IMR-90 (cell line): ENCODE data around the gene TTC28. TPM values are rescaled to one million over a fixed set of nuclear protein-coding genes. Genes with fewer than 3 reads are reported as not detected.

ENCODE experiments used
- ATAC-seq: fragments of 200-7000 bp; cut with Tn5 transposase; 2 replicates; pipeline ENCODE4 v1.9.1; 2020; ENCODE audit warnings: low read depth, mild to moderate bottlenecking, moderate library complexity
- BruUV-seq: library from RNA; stranded (reverse); fragments of 400-500 nt; replicated peaks from 2 replicates; lab custom pipeline; 2021; lab: Mats Ljungman, UMichigan
- CTCF ChIA-PET: fragments of 300-600 bp; formaldehyde crosslinking; extraction: SDS; loops from one replicate; lab custom pipeline; 2021; ENCODE audit warnings: antibody characterized with exemption; lab: Yijun Ruan, JAX
- POLR2A ChIA-PET: fragments of 300-600 bp; sonication (Branson Sonifier 250); formaldehyde crosslinking; loops from one replicate; lab custom pipeline; 2022; ENCODE audit warnings: antibody characterized with exemption; ENCODE audit not compliant: unreplicated experiment; lab: Charles Lee
- DNase-seq: peaks from one replicate; pipeline ENCODE4 v3.0.0; 2013
- H2AFZ ChIP-seq: replicated peaks from 2 replicates; pipeline ENCODE3; 2013; ENCODE audit warnings: low read length, mild to moderate bottlenecking; ENCODE audit not compliant: poor library complexity
- H2AK5ac ChIP-seq: 2 replicates; pipeline ENCODE4 v1.6.1; 2013; ENCODE audit warnings: low read depth, low read length, inconsistent platforms
- H2AK9ac ChIP-seq: replicated peaks from 2 replicates; pipeline ENCODE3; 2013; ENCODE audit warnings: mild to moderate bottlenecking, low read depth, low read length, moderate library complexity; ENCODE audit not compliant: poor library complexity
- H2BK120ac ChIP-seq: 2 replicates; pipeline ENCODE4 v1.6.1; 2013; ENCODE audit warnings: low read depth, low read length, inconsistent platforms
- H2BK15ac ChIP-seq: 3 replicates; pipeline ENCODE4 v1.6.1; 2013; ENCODE audit warnings: low read depth, low read length, inconsistent platforms
- H2BK20ac ChIP-seq: 2 replicates; pipeline ENCODE4 v1.6.1; 2013; ENCODE audit warnings: low read depth, mild to moderate bottlenecking, inconsistent platforms, low read length, moderate library complexity
- H2BK5ac ChIP-seq: 2 replicates; pipeline ENCODE4 v1.6.1; 2013; ENCODE audit warnings: mild to moderate bottlenecking, low read depth, low read length, inconsistent platforms; ENCODE audit not compliant: poor library complexity, severe bottlenecking
- H3K14ac ChIP-seq: replicated peaks from 2 replicates; pipeline ENCODE4 v1.6.1; 2013; ENCODE audit warnings: low read depth, low read length, inconsistent platforms
- H3K18ac ChIP-seq: 2 replicates; pipeline ENCODE4 v1.6.1; 2013; ENCODE audit warnings: low read depth, low read length, control low read depth
- H3K23ac ChIP-seq: 2 replicates; pipeline ENCODE4 v1.6.1; 2013; ENCODE audit warnings: low read depth, low read length, inconsistent platforms
- H3K27ac ChIP-seq: 2 replicates; pipeline ENCODE4 v1.5.1; 2013; ENCODE audit warnings: mild to moderate bottlenecking, control low read depth, low read length; ENCODE audit not compliant: insufficient read depth
- H3K27me3 ChIP-seq: 2 replicates; pipeline ENCODE4 v1.6.1; 2013; ENCODE audit warnings: low read length; ENCODE audit not compliant: control insufficient read depth, insufficient read depth
- H3K36me3 ChIP-seq: 2 replicates; pipeline ENCODE4 v1.6.1; 2013; ENCODE audit warnings: low read length, mixed read lengths; ENCODE audit not compliant: control insufficient read depth, insufficient read depth
- H3K4ac ChIP-seq: 2 replicates; pipeline ENCODE4 v1.6.1; 2013; ENCODE audit warnings: low read depth, low read length, inconsistent platforms
- H3K4me1 ChIP-seq: 2 replicates; pipeline ENCODE4 v1.6.1; 2013; ENCODE audit warnings: low read length, mixed read lengths; ENCODE audit not compliant: control insufficient read depth, insufficient read depth
- H3K4me2 ChIP-seq: 2 replicates; pipeline ENCODE4 v1.6.1; 2013; ENCODE audit warnings: low read depth, mild to moderate bottlenecking, control low read depth, low read length, moderate library complexity
- H3K4me3 ChIP-seq: 2 replicates; pipeline ENCODE4 v1.5.1; 2013; ENCODE audit warnings: low read depth, mild to moderate bottlenecking, control low read depth, low read length, moderate library complexity; ENCODE audit not compliant: insufficient read depth
- H3K56ac ChIP-seq: 2 replicates; pipeline ENCODE4 v1.6.1; 2013; ENCODE audit warnings: low read length, inconsistent platforms; ENCODE audit not compliant: insufficient read depth; ENCODE audit errors: extremely low read depth
- H3K79me1 ChIP-seq, 2 experiments: 2 replicates each; pipeline ENCODE4 v1.6.1; 2013; ENCODE audit warnings: low read length in 2 of 2, inconsistent platforms in 1 of 2, low read depth in 1 of 2
- H3K9ac ChIP-seq: 2 replicates; pipeline ENCODE4 v1.6.1; 2013; ENCODE audit warnings: low read depth, low read length, control low read depth
- H3K9me1 ChIP-seq: 2 replicates; pipeline ENCODE4 v1.6.1; 2013; ENCODE audit warnings: low read length, inconsistent platforms; ENCODE audit not compliant: insufficient read depth
- H3K9me3 ChIP-seq: 2 replicates; pipeline ENCODE4 v1.6.1; 2013; ENCODE audit warnings: low read length; ENCODE audit not compliant: control insufficient read depth, insufficient read depth
- H4K20me1 ChIP-seq: 2 replicates; pipeline ENCODE4 v1.6.1; 2013; ENCODE audit warnings: low read length, inconsistent platforms; ENCODE audit not compliant: insufficient read depth
- H4K5ac ChIP-seq: 2 replicates; pipeline ENCODE4 v1.6.1; 2013; ENCODE audit warnings: mild to moderate bottlenecking, low read depth, low read length, control low read depth
- H4K8ac ChIP-seq, 2 experiments: 2 replicates each; pipeline ENCODE4 v1.6.1; 2013; ENCODE audit warnings: low read depth in 2 of 2, low read length in 2 of 2, control low read depth in 1 of 2, inconsistent platforms in 1 of 2
- H4K91ac ChIP-seq: 2 replicates; pipeline ENCODE4 v1.6.1; 2013; ENCODE audit warnings: low read depth, low read length, inconsistent platforms; ENCODE audit not compliant: insufficient read depth
- BHLHE40 ChIP-seq: fragments of 150-350 bp; IDR thresholded peaks from 2 replicates; pipeline ENCODE4 v1.6.1; 2016; ENCODE audit warnings: mild to moderate bottlenecking, low read depth, low read length
- CEBPB ChIP-seq: IDR thresholded peaks from 2 replicates; pipeline ENCODE4 v1.6.1; 2012; ENCODE audit warnings: low read depth, low read length, improper control_type of control experiment
- ELK1 ChIP-seq: fragments of 150-350 bp; IDR thresholded peaks from 2 replicates; pipeline ENCODE4 v1.6.1; 2016; ENCODE audit warnings: low read depth, mild to moderate bottlenecking, low read length, moderate library complexity, borderline replicate concordance
- FOS ChIP-seq: fragments of 150-350 bp; IDR thresholded peaks from 2 replicates; pipeline ENCODE4 v1.6.1; 2016; ENCODE audit warnings: low read depth, low read length
- MAFK ChIP-seq: IDR thresholded peaks from 2 replicates; pipeline ENCODE4 v1.6.1; 2012; ENCODE audit warnings: low read depth, low read length, improper control_type of control experiment
- MAZ ChIP-seq: IDR thresholded peaks from 2 replicates; pipeline ENCODE4 v1.6.1; 2012; ENCODE audit warnings: low read depth, mild to moderate bottlenecking, low read length, improper control_type of control experiment, moderate library complexity, borderline replicate concordance
- MXI1 ChIP-seq: IDR thresholded peaks from 2 replicates; pipeline ENCODE4 v1.6.1; 2012; ENCODE audit warnings: low read depth, mild to moderate bottlenecking, low read length, moderate library complexity, borderline replicate concordance
- POLR2A ChIP-seq: IDR thresholded peaks from 2 replicates; pipeline ENCODE4 v1.6.1; 2012; ENCODE audit warnings: mild to moderate bottlenecking, low read depth, low read length
- RAD21 ChIP-seq: IDR thresholded peaks from 2 replicates; pipeline ENCODE4 v1.6.1; 2012; ENCODE audit warnings: low read length, improper control_type of control experiment
- RCOR1 ChIP-seq: IDR thresholded peaks from 2 replicates; pipeline ENCODE4 v1.6.1; 2012; ENCODE audit warnings: mild to moderate bottlenecking, low read length, improper control_type of control experiment; ENCODE audit not compliant: insufficient replicate concordance
- RFX5 ChIP-seq: IDR thresholded peaks from 2 replicates; pipeline ENCODE4 v1.8.0; 2012; ENCODE audit warnings: low read depth, mild to moderate bottlenecking, low read length, moderate library complexity
- SMC3 ChIP-seq: fragments of 150-350 bp; IDR thresholded peaks from 2 replicates; pipeline ENCODE4 v1.6.1; 2016; ENCODE audit warnings: low read depth, mild to moderate bottlenecking, antibody characterized with exemption, low read length, moderate library complexity
- WGBS, 2 experiments: methylation state at CpG; one replicate each; pipeline versions ENCODE4 v1.1.5 to v1.1.7; 2013; ENCODE audit warnings: missing lambda C conversion rate in 2 of 2; ENCODE audit not compliant: insufficient read length in 1 of 2; ENCODE audit errors: extremely low coverage in 2 of 2; 5-methylcytosine and 5-hydroxymethylcytosine counted together
- dilution Hi-C: fragments of 300-500 bp; cut with HindIII; formaldehyde crosslinking; loops from one replicate; pipeline ENCODE4 v1.14.3; 2018; ENCODE audit warnings: low sequenced_read_pairs; ENCODE audit not compliant: unreplicated experiment
- in situ Hi-C: fragments of 300-500 bp; cut with MboI; formaldehyde crosslinking; loops from 3 replicates; pipeline ENCODE4 v1.14.3; 2019; ENCODE audit warnings: low sequenced_read_pairs, inconsistent platforms, mixed read lengths
- intact Hi-C: fragments of 100-400 bp; cut with micrococcal nuclease; formaldehyde crosslinking; loops from 2 replicates; pipeline ENCODE4 v1.10.0; 2022
- polyA plus RNA-seq, 3 experiments: library from polyadenylated mRNA; depleted of rRNA; stranded (reverse); fragments of >200 nt; gene quantifications; 2 replicates each; pipeline ENCODE4 v1.2.3, GENCODE V29; 2012; ENCODE audit warnings: low replicate concordance in 1 of 3
- total RNA-seq: library from RNA; depleted of rRNA; stranded (reverse); fragments of >200 nt; gene quantifications from 2 replicates; pipeline ENCODE4 v1.2.3, GENCODE V29; 2012

The TTC28 gene
- total and polyA plus RNA-seq, 2 of the 4 experiments (the other 2 are of a cell fraction) = 5.6 to 13.3 TPM

- H2AFZ ChIP-seq = no peak overlapping the region
- CTCF ChIA-PET = no interaction called here
- no peak overlapping the region for H3K9ac ChIP-seq
- H3K23ac ChIP-seq = no peak overlapping the region
- no peak overlapping the region for H4K5ac ChIP-seq
- H2BK5ac ChIP-seq = no peak overlapping the region
- no peak overlapping the region for H3K18ac ChIP-seq
- BruUV-seq = no TSS peak
- H3K9me1 ChIP-seq = 0 out of 2 replicates have a peak, but pooled peaks cover 2% of the 10 kb centered on the region
- peaks cover 7 to 12% of the 10 kb centered on the region in 2 experiments for H3K79me1 ChIP-seq
- no peak overlapping the region for H3K56ac ChIP-seq
- no peaks in the 10 kb centered on the region for H3K27me3 ChIP-seq
- whole genome bisulfite sequencing, 2 experiments = no CpG with 5 or more reads among the region's 1 CpG
- no peak overlapping the region for H4K91ac ChIP-seq
- H4K20me1 ChIP-seq = no peaks in the 10 kb centered on the region
- no peak overlapping the region for H2BK20ac ChIP-seq
- H2BK120ac ChIP-seq = no peak overlapping the region
- no peak overlapping the region for H4K8ac ChIP-seq
- dilution Hi-C loops = no loop called here
- no peak overlapping the region for H3K27ac ChIP-seq
- no peak for ATAC-seq
- POLR2A ChIA-PET = no interaction called here
- no peak for TF ChIP-seq MAZ
- no peak for TF ChIP-seq MAFK
- no peak for TF ChIP-seq ELK1
- no peak for TF ChIP-seq RCOR1
- TF ChIP-seq BHLHE40 = no peak
- no peak for TF ChIP-seq MXI1
- TF ChIP-seq RAD21 = no peak
- TF ChIP-seq FOS = no peak
- no peak for TF ChIP-seq POLR2A
- no peak for TF ChIP-seq RFX5
- TF ChIP-seq SMC3 = no peak
- no peak for TF ChIP-seq CEBPB
- H3K36me3 ChIP-seq = no peaks in the 10 kb centered on the region
- H3K4ac ChIP-seq = no peak overlapping the region
- no peak overlapping the region for H3K4me2 ChIP-seq
- in situ Hi-C loops = no loop called here
- no peak overlapping the region for H2AK5ac ChIP-seq
- H3K9me3 ChIP-seq = peaks cover 4% of the 10 kb centered on the region
- H3K4me3 ChIP-seq = no peak overlapping the region
- H2AK9ac ChIP-seq = no peak overlapping the region
- DNase-seq = no peak
- no peak overlapping the region for H2BK15ac ChIP-seq
- intact Hi-C loops = no loop called here
- peaks cover 2% of the 10 kb centered on the region; the same call in 1 of the 2 replicates for H3K4me1 ChIP-seq
- H3K14ac ChIP-seq = no peak overlapping the region
These were observed 136.5 kb downstream of the TTC28 start for GRCh38 chr22:28542980-28543621.
